ENCODE measurements around the gene CTRB1.

- TF ChIP-seq POLR2A (IDR thresholded peaks at IDR 0.05; ENCODE audit: low read depth, low read length) (no peak), POLR2AphosphoS5 (IDR thresholded peaks at IDR 0.05; ENCODE audit: low read depth, low read length) (no peak), TAF1 (IDR thresholded peaks at IDR 0.05; ENCODE audit: borderline replicate concordance, low read depth, low read length) (no peak)
These were observed 10.5 kb upstream of the CTRB1 start for GRCh38 chr16:75208242-75208825.
